Fibroblast of gingiva (primary cell): ENCODE results near the gene DLGAP1.

Experiments used
- DNase-seq: peaks from one replicate; pipeline ENCODE4 v3.0.0-alpha.2; 2011; ENCODE audit warnings: low read depth

The DLGAP1 gene

DNA sequence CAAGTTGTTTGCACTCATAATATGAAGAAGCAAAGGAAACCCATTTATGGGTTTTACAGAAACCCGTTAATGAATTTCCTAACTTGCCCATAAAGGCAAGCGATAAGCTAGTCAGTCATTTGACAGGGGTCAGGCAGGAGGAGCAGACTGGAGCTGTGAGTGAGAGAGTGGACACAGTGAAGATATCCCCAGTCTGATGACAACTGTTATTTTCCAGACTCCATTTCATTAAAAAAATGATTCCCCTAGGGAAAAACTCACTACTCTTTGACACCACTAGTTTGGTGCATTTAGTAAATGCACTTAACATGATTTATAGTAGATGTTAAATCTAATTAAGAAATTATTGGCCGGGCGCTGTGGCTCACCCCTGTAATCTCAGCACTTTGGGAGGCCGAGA lies 924.3 kb downstream of the DLGAP1 start:
- DNase-seq = no peak

DNA sequence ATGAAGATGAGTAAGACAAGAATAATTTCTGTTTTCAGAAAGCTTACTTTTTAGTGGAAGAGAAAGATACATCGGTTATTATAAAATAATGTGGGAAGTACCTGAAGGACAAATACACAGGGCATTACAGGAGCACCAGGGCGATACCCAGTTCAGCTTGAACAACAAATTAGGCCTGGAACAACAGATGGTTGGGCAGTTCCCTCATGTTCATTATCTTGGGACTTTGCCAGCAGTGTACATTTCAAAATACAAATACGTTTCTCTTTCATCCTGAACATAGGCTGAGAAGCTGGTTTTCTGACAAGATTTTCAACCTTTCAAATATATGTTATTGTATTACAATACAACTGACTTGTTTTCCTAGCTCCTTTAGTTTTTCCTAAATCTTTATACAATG lies 925.5 kb downstream of the DLGAP1 start:
- DNase-seq = no peak

DNA sequence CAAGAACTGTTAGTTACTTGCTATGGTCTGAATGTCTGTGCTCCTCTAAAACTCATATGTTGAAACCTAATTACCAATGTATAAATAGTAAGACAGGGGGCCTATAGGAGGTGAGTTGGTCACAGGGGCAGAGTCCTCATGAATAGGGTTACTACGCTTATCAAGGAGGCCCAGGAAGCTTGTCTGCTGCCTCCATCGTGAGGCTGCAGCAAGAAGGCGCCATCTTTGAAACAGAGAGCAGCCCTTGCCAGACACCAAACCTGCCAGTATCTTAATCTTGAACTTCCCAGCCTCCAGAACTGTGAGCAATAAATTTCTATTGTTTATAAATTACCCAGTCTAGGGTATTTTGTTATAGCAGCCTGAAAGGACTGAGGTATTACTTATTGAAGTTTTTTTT lies 926.0 kb downstream of the DLGAP1 start:
- no peak for DNase-seq

DNA sequence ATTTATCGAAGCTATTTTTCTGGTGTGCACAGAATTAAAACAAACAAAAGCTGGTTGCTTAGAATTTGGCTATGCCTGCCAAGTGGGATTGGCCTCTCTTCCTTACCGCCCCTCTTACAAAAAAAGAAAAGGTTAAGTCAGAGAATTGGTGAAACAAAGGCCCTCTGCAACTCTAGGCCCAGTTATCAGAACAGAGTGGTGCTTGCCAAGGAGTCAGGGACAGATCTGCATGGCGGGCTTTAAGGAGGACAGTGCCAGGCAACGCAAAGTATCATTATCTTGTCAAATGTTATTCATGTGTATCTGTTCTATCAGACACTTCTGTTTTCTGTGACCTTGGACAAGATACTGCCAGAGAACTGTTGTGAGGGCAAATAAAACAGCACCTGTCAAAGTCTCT lies 926.9 kb downstream of the DLGAP1 start:
- no peak for DNase-seq

DNA sequence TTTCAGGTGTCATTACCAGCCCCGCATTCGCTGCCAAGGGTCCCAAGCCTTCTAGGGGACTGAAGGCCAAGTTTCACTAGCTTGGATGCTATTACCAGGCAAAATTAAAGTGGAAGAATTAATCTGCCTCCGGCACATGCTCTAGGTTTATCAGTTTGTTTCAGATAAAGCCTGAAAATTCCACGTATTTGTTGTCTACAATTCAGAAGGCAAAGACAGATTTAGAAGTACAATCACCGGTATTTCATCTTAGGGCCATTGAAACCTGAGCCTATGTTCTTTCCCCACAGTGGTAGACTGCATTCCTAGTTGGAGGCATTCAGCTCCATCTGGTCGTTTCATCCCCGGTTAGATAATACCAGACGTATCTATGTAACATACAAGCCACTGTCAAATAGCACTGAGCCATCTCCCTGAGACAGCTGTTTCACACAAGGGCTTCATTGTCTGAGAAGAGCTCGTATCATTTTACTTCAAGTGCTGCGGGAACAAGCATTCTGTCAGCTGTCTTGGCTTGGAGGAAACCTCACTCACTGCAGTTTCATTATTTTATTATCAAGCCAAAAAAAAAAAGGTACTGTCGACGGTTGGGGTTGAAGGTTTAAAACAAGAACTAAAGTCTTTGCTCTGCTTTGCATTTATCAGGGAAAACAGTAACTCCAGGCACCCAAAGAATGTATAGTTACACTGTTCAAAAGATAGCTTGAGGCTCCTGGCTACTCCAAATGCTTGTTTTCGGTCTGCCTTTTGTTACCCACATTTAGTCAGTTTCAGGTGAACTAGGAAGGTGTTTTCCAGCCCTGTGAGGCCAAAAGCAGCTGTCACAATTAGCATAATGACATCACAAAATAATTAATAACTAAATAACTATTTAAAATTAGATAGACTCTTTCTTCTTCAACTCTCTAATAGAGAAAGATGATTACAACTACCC lies 928.4 kb downstream of the DLGAP1 start:
- DNase-seq = peak; percentile 60

DNA sequence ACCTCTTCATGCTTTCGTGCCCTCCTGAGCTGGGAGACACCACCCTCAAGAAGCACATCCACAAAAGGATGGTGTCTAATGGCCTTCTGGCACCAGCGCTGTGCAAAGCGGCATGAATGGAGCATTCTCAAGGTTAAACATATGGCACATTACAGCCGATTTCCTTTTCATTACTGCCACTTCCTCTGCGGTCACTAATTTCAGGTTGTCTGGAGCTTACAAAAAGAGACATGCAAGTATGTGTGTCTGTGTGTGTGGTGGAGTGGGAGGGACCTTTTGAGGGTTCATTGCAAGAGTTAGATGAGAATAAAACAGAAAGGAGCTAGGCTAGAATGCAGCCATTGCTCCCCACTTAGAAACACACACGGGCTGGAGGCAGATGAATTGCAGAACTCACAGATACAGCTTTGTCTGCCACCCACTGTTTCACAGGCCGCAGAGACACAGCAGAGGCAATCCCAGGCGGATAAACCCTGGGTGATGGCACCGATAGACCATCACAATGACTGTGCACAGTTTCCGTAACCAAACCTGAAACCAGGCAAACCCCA lies 929.2 kb downstream of the DLGAP1 start:
- DNase-seq = no peak

DNA sequence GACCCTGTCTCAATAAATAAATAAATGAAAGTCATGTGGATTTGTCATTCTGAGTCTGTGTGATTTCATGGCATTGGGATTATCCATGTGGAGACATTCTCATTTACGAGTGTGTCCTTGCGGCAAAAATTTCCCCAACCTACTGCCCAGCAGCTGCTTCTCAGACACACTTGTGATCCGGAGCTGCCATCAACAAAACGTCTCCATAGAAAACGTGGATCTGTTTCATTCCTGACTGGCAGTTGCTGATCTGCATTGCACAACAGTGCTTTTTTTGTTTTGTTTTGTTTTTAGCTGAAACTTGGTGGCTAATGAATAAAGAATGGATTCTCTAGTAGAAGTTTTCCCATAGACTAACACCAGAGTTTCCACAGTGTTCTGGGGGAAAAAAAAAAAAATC lies 930.4 kb downstream of the DLGAP1 start:
- peak; percentile 50 for DNase-seq

DNA sequence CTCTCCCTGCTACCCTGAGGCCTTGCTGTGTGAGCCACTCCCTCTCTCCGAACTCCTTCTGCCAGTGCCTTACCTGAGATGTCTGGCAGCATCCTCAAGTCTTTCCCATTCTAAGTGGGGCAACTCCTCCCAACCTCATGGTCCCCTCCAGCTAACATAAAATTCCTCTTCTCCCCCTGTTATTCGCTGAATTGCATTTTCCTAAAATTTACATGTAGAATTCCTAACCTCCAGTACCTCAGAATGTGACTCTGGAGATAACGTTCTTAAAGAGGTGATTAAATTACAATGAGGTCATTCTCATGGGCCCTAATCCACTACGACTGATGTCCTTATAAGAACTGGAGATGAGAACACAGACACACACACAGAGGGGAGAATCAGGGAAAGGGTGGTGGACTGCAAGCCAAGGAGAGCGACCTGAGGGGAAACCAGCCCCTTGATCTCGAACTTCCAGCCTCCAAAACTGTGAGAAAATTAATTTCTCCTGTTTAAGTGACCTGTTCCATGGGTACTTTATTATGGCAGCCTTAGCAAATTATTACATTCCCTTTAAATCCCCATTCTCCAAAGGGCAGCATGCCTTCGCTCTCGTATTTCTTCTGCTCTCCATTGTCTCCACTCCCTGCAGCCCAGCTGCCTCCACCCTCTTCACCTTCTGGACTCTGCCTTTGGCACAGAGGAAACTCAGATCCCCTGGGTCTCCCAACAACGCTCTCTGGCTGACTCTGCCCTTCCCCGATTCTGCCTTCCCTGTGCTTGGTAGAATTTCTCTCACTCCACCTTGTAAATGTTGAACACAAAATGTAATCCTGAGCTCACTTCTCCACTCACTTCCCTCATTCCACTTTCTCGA lies 934.6 kb downstream of the DLGAP1 start:
- DNase-seq = no peak

DNA sequence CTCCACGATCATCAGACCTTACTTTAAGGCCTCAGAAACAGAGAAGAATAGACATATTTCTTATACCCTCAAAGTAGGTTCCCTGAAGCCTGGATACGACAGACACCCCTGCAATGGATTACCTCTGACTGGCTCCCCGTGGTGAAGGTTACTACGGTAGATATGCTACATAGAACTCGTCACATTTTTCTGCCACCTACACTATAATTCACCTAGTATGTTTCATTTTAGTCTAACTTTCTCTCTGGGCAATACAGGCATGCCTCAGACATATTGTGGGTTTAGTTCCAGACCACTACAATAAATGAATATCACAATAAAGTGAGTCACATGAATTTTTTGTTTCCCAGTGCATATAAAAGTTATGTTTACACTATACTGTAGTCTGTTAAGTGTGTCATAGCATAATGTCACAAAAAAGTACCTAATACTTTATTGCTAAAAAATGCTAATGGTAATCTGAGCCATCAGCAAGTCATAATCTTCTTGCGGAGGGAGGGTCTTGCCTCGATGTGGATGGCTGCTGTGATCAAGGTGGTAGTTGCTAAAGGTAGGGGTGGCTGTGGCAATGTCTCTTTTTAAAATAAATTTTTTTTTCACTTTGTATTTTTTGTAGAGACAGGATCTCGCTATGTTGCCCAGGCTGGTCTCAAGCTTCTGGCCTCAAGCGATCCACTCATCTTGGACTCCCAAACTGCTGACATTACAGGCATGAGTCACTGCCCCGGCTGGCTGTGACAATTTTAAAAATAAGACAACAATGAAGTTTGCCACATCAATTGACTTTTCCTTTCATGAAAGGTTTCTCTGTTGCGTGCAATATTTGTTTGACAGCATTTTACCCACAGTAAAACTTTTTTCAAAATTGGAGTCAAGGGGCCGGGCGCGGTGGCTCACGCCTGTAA lies 940.5 kb downstream of the DLGAP1 start:
- DNase-seq = no peak

DNA sequence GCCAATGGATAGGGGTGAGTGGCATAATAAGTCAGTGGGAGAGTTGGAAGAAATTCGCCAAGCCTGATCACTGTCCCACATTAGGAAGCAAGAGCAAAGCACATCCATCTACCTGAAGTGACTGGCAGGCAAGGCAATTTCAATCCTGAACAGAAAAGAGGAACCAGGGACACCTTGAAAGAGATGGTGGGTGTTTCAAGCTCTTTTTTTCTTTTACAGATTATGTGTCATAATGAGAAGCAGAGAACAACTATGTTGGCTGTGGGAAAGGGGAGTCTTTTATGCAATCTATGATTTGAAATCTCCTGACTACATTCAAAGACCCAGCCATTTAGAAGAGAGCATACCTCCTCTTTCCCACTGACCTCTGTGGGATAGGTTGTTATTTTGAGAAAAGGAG lies 941.6 kb downstream of the DLGAP1 start:
- no peak for DNase-seq

DNA sequence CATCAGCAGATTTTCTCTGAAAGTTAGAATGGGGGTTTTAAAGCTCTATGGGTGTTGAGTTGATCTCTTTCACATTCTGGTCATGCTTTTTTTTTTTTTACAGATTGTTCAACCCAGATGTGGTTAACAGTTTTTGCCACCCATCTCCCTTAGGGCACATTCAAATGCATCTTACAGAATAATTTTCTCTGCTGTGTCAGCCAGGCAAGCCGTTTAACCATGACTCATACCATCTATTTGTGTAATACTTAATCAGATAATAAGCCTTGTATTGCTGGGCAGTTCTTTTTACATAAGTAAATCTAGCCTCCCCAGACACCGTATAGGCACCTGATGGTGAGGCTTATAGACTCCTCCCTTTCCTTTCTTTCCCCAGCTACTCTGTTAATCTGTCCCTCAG lies 943.1 kb downstream of the DLGAP1 start:
- DNase-seq = peak; percentile 80

DNA sequence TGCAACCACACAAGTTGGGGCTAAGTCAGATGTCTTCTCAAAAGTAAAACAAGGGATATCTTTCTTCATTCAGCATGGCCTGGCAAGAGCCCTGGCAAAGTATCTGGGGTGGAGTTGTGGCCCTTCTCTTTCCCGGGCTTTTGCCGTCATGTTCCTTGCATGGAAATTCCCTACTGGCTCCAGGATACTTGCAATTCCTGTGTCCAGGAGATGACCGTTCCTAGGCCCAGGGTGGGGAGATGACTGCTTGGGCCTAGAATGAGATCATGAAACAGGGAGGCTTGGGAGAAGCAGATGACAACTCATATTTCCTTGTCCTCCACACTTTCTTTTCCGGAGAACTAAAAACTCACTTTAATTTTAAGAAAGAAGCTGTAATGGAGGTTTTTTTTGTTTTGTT lies 944.2 kb downstream of the DLGAP1 start:
- DNase-seq = no peak

DNA sequence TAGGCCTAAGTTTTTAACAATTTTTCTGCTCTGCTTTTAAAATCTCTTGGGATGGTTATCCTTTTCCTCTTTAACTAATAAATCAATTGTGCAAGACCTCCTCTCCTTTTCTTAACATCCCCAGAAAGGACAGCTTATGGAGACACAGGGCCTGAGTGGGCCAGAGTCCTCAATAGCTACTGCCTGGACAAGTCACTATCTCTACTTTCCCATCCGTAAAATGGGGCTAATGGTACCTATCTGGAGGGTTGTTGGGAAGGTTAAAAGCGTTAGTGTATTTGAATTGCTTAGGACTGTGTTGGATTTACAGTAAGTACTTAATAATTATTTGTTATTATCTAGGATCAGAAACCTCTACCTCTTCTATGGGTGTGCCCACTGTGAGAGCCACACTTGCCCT lies 945.1 kb downstream of the DLGAP1 start:
- DNase-seq = no peak

DNA sequence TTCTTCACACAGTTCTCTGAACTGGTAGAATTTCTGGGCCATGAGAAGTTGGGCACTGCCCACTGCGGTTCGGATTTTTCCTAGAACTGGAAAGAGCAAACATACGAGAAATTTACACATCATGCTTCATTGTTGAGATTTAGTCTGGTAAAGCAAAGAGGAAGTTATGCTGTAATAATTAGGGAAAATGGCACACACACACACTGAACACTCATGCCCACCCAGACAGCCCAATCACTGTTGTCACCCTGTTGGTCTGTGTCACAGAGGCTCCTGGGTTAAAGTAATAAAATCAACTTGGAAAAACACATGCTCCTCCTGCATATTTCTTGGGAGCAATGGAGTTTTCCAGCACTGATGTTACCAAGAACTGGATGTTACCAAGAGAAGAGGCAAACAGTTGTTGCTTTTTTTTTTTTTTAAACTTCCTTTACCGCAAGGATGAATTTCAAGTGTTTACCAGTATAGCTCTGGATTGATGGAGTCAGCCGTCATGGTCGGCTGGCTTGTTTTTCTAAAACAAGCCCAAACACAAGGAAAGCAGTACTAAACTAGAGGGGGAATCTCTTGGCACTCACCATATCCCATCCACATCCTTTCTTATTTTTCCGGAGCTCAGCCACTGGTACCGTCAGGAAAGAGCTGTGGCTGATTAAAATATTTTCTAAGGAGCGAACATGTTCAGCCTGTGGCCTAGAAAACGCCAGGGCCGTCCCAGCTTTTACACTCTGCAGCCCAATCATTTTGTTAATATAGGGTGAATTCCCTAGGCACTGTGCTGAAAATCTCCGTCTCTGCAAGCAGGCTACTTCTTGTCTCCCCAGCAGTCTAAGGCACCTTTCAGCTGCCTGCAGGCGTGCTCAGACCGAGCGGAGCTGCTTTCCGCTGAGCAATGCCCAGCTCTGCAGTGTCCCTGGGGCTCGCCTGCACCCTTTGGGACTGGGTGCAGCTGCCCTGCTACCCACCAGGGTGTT lies 946.2 kb downstream of the DLGAP1 start:
- peak; percentile 14 for DNase-seq

DNA sequence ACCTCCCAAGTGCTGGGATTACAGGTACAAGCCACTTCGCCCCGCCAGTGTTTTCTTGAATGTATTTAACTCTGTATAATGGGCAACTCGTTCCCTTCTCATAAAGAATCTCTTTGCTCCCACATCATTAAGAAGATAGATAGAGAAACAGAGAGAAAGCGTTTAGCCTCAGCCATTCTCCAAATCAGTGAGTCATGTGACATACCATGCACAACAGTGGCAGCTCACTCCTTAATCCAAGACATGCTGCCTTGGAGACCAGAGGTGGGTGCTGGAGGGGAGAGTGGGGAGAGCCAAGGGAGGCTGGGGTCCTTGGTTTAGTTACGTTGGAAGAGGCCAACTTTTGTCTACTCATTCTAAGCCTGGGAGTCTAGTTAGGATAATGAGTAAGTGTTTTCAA lies 950.5 kb downstream of the DLGAP1 start:
- DNase-seq = no peak

DNA sequence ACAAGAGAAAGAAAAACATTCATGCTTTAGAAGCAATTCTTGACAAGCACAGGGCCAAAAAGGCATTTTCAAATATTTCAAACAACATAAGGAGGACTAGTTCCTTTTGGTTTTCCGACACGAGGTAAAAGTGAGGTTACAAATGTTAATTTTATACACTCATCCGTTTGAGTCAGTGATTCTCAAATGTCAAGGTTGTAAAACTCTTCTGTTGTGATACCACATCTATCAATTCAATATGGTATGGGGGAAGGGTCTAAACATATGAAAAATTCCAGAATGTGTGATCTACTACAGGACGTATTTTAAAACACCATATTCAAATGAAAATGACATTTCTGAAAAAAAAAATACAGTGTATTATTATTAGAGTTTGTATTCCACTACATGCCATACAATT lies 952.5 kb downstream of the DLGAP1 start:
- no peak for DNase-seq

DNA sequence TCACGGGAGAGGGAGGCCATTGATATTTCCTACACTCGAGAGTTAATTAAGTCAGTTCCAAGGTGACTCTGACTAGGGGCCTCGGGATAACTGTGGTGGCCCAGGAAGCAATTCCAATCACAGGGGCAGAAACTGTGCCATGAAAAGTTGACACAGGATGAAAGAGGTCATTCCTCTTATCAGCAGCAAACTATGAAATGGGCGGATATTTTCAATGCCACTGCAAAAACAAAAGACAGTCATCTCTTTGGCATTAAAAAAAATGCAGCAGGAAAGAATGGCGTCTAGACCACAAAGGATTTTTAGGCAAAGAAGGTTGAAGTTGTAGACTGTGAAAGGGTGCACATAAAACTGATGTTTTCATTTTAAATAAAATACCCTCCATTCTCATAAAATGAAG lies 955.1 kb downstream of the DLGAP1 start:
- no peak for DNase-seq

DNA sequence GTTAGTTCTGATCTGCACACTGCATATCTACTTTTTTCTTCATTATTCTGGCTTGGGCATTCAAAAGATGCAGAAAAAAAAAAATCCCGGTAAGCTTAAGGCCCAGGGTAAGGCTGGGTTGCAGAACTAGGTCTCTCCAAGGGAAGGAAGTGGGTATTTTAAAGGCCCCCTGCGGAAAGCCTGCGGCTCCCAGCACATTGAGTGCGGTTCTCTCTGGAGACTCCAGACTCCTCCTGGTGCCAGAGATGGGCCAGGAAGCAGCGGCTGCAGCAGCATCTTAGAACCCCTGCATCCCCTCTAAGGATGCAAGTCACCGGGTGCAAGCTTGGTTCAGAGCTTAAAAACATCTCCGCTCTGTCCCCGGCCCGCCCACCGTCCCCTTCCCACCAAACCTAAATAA lies 955.6 kb downstream of the DLGAP1 start:
- DNase-seq = no peak

DNA sequence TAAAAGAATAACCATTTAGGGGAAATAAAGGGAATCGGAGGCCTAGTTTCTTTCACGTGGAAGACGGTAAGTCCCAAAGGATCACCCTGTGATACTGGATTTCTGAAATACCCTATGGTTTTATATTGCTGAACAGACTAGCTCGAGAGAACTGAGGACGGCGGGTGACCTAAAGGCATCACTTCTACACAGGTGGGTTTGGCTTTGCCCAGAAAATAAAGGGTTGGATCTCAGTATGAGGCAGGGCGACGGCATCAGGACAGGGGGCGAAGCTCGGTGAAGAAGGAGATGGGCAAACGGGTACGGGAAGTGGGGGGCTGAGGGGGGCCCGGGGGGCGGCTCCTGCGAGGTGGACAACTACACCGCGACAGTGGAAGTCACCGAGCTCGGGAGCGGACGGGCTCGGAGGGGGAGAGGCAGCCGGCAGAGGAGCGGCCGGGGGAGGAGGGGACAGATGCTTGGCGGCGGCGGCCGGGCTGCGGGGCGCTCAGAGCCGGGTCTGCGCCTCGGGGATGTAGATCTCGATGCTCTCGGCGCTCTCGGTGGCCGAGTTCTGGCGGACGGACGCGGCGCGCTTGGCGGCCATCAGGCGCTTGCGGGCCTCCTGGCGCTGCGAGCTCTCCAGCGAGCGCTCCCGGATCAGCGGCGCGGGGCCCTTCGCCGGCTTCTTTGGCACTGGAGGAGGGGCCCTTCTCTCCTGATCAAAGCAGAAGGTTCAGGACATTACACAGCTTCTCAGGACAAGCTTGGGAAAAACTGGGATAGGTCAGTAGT lies 956.2 kb downstream of the DLGAP1 start:
- DNase-seq = peak; percentile 33
